Neural cell (in vitro differentiated cells): ENCODE data around the gene PPP2R5E. TPM values are rescaled to one million over a fixed set of nuclear protein-coding genes. Genes with fewer than 3 reads are reported as not detected.

Experiments used
- H2AFZ ChIP-seq: fragments of 200-600, 300-800 bp; sonication (generic), shearing (Covaris generic); 2 replicates; pipeline ENCODE4 v1.6.0; 2014; ENCODE audit warnings: low read depth, mild to moderate bottlenecking, antibody characterized with exemption, low read length, moderate library complexity
- H3F3A ChIP-seq: fragments of 200-600 bp; shearing (Covaris generic); 2 replicates; pipeline ENCODE4 v1.6.1; 2016; ENCODE audit warnings: mild to moderate bottlenecking, moderate library complexity, mixed read lengths, antibody characterized with exemption, low read length; ENCODE audit not compliant: insufficient read depth, poor library complexity, severe bottlenecking
- H3K27ac ChIP-seq: fragments of 200-600, 300-800 bp; sonication (generic), shearing (Covaris generic); 2 replicates; pipeline ENCODE4 v1.5.1; 2014; ENCODE audit warnings: mild to moderate bottlenecking, low read length, moderate library complexity
- H3K27me3 ChIP-seq: fragments of 300-800, 200-600 bp; sonication (generic), shearing (Covaris generic); 2 replicates; pipeline ENCODE4 v1.6.0; 2014; ENCODE audit warnings: mild to moderate bottlenecking, low read depth, low read length, moderate library complexity; ENCODE audit not compliant: insufficient read depth
- H3K36me3 ChIP-seq: fragments of 300-800, 200-600 bp; sonication (generic), shearing (Covaris generic); 2 replicates; pipeline ENCODE4 v1.5.1; 2014; ENCODE audit warnings: mild to moderate bottlenecking, antibody characterized with exemption, low read length, moderate library complexity; ENCODE audit not compliant: insufficient read depth
- H3K4me2 ChIP-seq: fragments of 300-800, 200-600 bp; sonication (generic), shearing (Covaris generic); 2 replicates; pipeline ENCODE4 v1.6.0; 2014; ENCODE audit warnings: mild to moderate bottlenecking, low read length
- H3K4me3 ChIP-seq: fragments of 300-800, 200-600 bp; sonication (generic), shearing (Covaris generic); 2 replicates; pipeline ENCODE4 v1.5.1; 2014; ENCODE audit warnings: mild to moderate bottlenecking, low read length, moderate library complexity
- H3K79me2 ChIP-seq: fragments of 200-600 bp; shearing (Covaris generic); replicated peaks from 2 replicates; pipeline ENCODE4 v1.6.0; 2014; ENCODE audit warnings: mild to moderate bottlenecking, low read length, moderate library complexity; ENCODE audit not compliant: insufficient read depth
- H3K9ac ChIP-seq: fragments of 300-800, 200-600 bp; sonication (generic), shearing (Covaris generic); 2 replicates; pipeline ENCODE4 v1.6.1; 2016; ENCODE audit warnings: mild to moderate bottlenecking, low read length, mixed read lengths
- H3K9me2 ChIP-seq: fragments of 200-600 bp; shearing (Covaris generic); 2 replicates; pipeline ENCODE4 v1.6.1; 2016; ENCODE audit warnings: mild to moderate bottlenecking, low read length, mixed read lengths; ENCODE audit not compliant: insufficient read depth
- H3K9me3 ChIP-seq: fragments of 200-600, 300-800 bp; sonication (generic), shearing (Covaris generic); 2 replicates; pipeline ENCODE4 v1.6.1; 2016; ENCODE audit warnings: mild to moderate bottlenecking, mixed run types, low read length, moderate library complexity, mixed read lengths
- H4K20me1 ChIP-seq: fragments of 200-600 bp; shearing (Covaris generic); 2 replicates; pipeline ENCODE4 v1.6.1; 2016; ENCODE audit warnings: mild to moderate bottlenecking, mixed run types; ENCODE audit not compliant: insufficient read depth
- EP300 ChIP-seq: fragments of 450-650 bp; conservative IDR thresholded peaks from 2 replicates; pipeline ENCODE4 v1.6.1; 2014; ENCODE audit warnings: antibody characterized with exemption, mild to moderate bottlenecking, moderate library complexity; ENCODE audit not compliant: poor library complexity, severe bottlenecking
- EZH2 ChIP-seq: fragments of 200-600, 300-800 bp; shearing (Covaris generic), sonication (generic); IDR thresholded peaks from 2 replicates; pipeline ENCODE4 v1.6.1; 2014; ENCODE audit warnings: antibody characterized with exemption, low read length, borderline replicate concordance, mild to moderate bottlenecking; ENCODE audit not compliant: insufficient read depth, poor library complexity, severe bottlenecking
- MXI1 ChIP-seq: fragments of 450-650 bp; conservative IDR thresholded peaks from 2 replicates; pipeline ENCODE4 v1.6.1; 2014; ENCODE audit warnings: antibody characterized with exemption, mild to moderate bottlenecking; ENCODE audit not compliant: poor library complexity, severe bottlenecking
- POLR2AphosphoS5 ChIP-seq: IDR thresholded peaks from 2 replicates; pipeline ENCODE4 v1.6.1; 2012
- RAD21 ChIP-seq: fragments of 450-650 bp; conservative IDR thresholded peaks from 2 replicates; pipeline ENCODE4 v1.6.1; 2014; ENCODE audit warnings: antibody characterized with exemption, mild to moderate bottlenecking, moderate library complexity
- SMC3 ChIP-seq: fragments of 450-650 bp; conservative IDR thresholded peaks from 2 replicates; pipeline ENCODE4 v1.6.1; 2014; ENCODE audit warnings: antibody characterized with exemption, mild to moderate bottlenecking, moderate library complexity; ENCODE audit not compliant: poor library complexity
- TAF1 ChIP-seq: IDR thresholded peaks from 2 replicates; pipeline ENCODE4 v1.6.1; 2012; ENCODE audit warnings: low read depth
- polyA plus RNA-seq: library from polyadenylated mRNA; depleted of rRNA; stranded (reverse); fragments of >200 nt; gene quantifications from 2 replicates; pipeline ENCODE4 v1.2.3, GENCODE V29; 2014
- TF ChIP-seq, protein P1 (sequence below): IDR thresholded peaks from 2 replicates; pipeline ENCODE4 v1.6.1; 2012; ENCODE audit warnings: borderline replicate concordance
- TF ChIP-seq, protein P2 (sequence below): fragments of 450-650 bp; IDR thresholded peaks from 2 replicates; pipeline ENCODE4 v1.5.1; 2014; ENCODE audit warnings: antibody characterized with exemption, mild to moderate bottlenecking, moderate library complexity; ENCODE audit not compliant: poor library complexity, severe bottlenecking

Gene PPP2R5E
- polyA plus RNA-seq, 1 donor from 2014 or later = 26.7 TPM

DNA sequence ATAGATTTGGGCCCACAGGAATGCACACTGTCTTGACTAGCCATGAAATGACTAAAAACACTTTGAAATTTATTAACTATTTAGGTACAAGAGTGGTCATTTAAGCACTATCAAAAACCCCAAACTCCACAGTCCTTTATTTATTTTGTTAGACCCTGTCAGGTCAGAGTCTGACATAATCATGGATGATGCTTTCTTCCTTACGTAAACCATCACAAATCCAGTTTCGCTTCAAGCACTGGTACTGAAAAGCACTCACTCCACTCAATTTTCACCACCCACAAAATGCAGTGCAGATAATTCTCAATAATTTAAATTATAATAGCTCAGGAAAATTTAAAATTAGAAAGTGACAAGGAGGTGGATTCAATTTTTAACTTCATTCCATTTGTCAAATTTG lies 25.8 kb downstream of the PPP2R5E start:
- no peak for TF ChIP-seq SMC3
- H3K9ac ChIP-seq = no peak overlapping the region
- H2AFZ ChIP-seq = no peak overlapping the region
- H3K4me3 ChIP-seq = no peak overlapping the region
- no peak overlapping the region for H3K27ac ChIP-seq
- no peaks in the 10 kb centered on the region for H3K9me2 ChIP-seq
- H3K4me2 ChIP-seq = no peak overlapping the region
- no peaks in the 10 kb centered on the region for H3K27me3 ChIP-seq
- H3K79me2 ChIP-seq = peaks cover 52% of the 10 kb centered on the region
- no peaks in the 10 kb centered on the region for H3K36me3 ChIP-seq
- no peaks in the 10 kb centered on the region for H4K20me1 ChIP-seq
- H3K9me3 ChIP-seq = no peaks in the 10 kb centered on the region
- H3F3A ChIP-seq = no peaks in the 10 kb centered on the region

DNA sequence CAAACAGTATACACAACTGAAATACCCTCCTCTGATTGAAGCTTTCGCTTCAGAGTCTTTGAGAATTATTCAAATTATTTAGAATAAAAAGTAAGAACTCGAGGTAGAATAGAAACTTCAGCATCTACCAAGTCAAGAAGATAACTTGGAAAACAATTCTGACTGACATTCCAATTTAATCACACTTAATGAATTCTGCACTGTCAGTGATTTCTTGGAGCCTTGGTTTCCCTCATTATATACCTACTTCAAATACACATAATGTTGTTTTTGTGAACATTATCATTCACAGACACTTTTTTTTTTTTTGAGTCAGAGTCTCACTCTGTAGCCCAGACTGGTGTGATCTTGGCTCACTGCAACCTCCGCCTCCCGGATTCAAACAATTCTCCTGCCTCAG lies 27.9 kb downstream of the PPP2R5E start:
- no peaks in the 10 kb centered on the region for H3F3A ChIP-seq
- TF ChIP-seq MXI1 (no peak), POLR2AphosphoS5 (no peak), RAD21 (no peak)
- TF ChIP-seq, protein P1, sequence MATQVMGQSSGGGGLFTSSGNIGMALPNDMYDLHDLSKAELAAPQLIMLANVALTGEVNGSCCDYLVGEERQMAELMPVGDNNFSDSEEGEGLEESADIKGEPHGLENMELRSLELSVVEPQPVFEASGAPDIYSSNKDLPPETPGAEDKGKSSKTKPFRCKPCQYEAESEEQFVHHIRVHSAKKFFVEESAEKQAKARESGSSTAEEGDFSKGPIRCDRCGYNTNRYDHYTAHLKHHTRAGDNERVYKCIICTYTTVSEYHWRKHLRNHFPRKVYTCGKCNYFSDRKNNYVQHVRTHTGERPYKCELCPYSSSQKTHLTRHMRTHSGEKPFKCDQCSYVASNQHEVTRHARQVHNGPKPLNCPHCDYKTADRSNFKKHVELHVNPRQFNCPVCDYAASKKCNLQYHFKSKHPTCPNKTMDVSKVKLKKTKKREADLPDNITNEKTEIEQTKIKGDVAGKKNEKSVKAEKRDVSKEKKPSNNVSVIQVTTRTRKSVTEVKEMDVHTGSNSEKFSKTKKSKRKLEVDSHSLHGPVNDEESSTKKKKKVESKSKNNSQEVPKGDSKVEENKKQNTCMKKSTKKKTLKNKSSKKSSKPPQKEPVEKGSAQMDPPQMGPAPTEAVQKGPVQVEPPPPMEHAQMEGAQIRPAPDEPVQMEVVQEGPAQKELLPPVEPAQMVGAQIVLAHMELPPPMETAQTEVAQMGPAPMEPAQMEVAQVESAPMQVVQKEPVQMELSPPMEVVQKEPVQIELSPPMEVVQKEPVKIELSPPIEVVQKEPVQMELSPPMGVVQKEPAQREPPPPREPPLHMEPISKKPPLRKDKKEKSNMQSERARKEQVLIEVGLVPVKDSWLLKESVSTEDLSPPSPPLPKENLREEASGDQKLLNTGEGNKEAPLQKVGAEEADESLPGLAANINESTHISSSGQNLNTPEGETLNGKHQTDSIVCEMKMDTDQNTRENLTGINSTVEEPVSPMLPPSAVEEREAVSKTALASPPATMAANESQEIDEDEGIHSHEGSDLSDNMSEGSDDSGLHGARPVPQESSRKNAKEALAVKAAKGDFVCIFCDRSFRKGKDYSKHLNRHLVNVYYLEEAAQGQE = no peak
- TF ChIP-seq, protein P2, sequence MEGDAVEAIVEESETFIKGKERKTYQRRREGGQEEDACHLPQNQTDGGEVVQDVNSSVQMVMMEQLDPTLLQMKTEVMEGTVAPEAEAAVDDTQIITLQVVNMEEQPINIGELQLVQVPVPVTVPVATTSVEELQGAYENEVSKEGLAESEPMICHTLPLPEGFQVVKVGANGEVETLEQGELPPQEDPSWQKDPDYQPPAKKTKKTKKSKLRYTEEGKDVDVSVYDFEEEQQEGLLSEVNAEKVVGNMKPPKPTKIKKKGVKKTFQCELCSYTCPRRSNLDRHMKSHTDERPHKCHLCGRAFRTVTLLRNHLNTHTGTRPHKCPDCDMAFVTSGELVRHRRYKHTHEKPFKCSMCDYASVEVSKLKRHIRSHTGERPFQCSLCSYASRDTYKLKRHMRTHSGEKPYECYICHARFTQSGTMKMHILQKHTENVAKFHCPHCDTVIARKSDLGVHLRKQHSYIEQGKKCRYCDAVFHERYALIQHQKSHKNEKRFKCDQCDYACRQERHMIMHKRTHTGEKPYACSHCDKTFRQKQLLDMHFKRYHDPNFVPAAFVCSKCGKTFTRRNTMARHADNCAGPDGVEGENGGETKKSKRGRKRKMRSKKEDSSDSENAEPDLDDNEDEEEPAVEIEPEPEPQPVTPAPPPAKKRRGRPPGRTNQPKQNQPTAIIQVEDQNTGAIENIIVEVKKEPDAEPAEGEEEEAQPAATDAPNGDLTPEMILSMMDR = no peak
- H3K36me3 ChIP-seq = no peaks in the 10 kb centered on the region
- no peak overlapping the region for H3K27ac ChIP-seq
- no peak overlapping the region for H3K4me2 ChIP-seq
- peaks cover 62% of the 10 kb centered on the region for H3K79me2 ChIP-seq
- H2AFZ ChIP-seq = no peak overlapping the region
- H3K9me3 ChIP-seq = no peaks in the 10 kb centered on the region
- H3K9ac ChIP-seq = no peak overlapping the region
- no peaks in the 10 kb centered on the region for H3K9me2 ChIP-seq
- H3K4me3 ChIP-seq = no peak overlapping the region
- no peaks in the 10 kb centered on the region for H4K20me1 ChIP-seq
- H3K27me3 ChIP-seq = no peaks in the 10 kb centered on the region

DNA sequence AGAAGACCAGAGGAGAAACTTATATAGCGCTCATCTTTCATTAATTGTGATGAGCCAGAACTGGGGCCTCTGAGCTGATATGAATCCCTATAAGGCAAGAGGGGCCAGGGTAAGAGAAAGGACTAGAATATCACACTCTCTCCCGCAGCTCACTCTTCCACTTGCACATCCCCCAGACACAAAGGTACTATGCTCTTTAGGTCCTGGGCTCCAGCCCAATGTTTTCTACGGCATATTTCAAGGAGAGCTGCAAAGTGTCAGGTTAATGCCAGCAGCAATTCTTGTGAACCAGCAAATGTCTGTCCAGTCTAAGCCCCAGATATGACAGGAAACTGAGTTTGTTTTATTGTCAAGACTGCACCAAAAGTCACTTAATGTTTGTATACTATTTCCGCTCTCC lies 29.4 kb downstream of the PPP2R5E start:
- no peaks in the 10 kb centered on the region for H4K20me1 ChIP-seq

More for the DNA sequence above, 29.4 kb downstream of the PPP2R5E start:
- no peak overlapping the region for H3K4me3 ChIP-seq
- no peaks in the 10 kb centered on the region for H3K36me3 ChIP-seq
- TF ChIP-seq, protein P2 = no peak
- no peak for TF ChIP-seq RAD21
- TF ChIP-seq MXI1 = no peak
- TF ChIP-seq SMC3 = no peak
- TF ChIP-seq EZH2 = no peak
- no peak for TF ChIP-seq EP300
- no peak for TF ChIP-seq POLR2AphosphoS5
- TF ChIP-seq, protein P1 = no peak
- no peak for TF ChIP-seq TAF1
- H3K4me2 ChIP-seq = no peak overlapping the region
- no peak overlapping the region for H2AFZ ChIP-seq
- H3F3A ChIP-seq = no peaks in the 10 kb centered on the region
- no peak overlapping the region for H3K9ac ChIP-seq
- H3K9me3 ChIP-seq = no peaks in the 10 kb centered on the region
- H3K9me2 ChIP-seq = no peaks in the 10 kb centered on the region
- H3K79me2 ChIP-seq = peaks cover 74% of the 10 kb centered on the region
- no peak overlapping the region for H3K27ac ChIP-seq
- no peaks in the 10 kb centered on the region for H3K27me3 ChIP-seq
